Activated B cell treated with CpG ODN at 0.5 μM for 24 hours (primary cell): ENCODE measurements around the gene PDCD6IP. TPM values are rescaled to one million over a fixed set of nuclear protein-coding genes. Genes with fewer than 3 reads are reported as not detected.
A peak's percentile ranks its signal among the peaks of the same experiment; 100 is the strongest.

ENCODE experiments used
- ATAC-seq: fragments of 200-7000 bp; cut with Tn5 transposase; one replicate; pipeline ENCODE4 v1.10.0; 2021; ENCODE audit warnings: low read depth, mild to moderate bottlenecking, moderate library complexity
- CTCF ChIA-PET: fragments of 350-600 bp; sonication (Branson Sonifier 250); formaldehyde crosslinking; loops from one replicate; lab custom pipeline; 2021; ENCODE audit warnings: antibody characterized with exemption; lab: Charles Lee
- POLR2A ChIA-PET: fragments of 350-600 bp; sonication (Branson Sonifier 250); formaldehyde crosslinking; loops from one replicate; lab custom pipeline; 2021; ENCODE audit warnings: antibody characterized with exemption; lab: Charles Lee
- DNase-seq: peaks from one replicate; pipeline ENCODE4 v3.0.0; 2022
- H3K27ac Mint-ChIP-seq: one replicate; pipeline ENCODE4 v1.8.0; 2020; ENCODE audit warnings: mixed read lengths
- H3K27me3 Mint-ChIP-seq: one replicate; pipeline ENCODE4 v1.8.0; 2021; ENCODE audit warnings: mixed read lengths
- H3K36me3 Mint-ChIP-seq: one replicate; pipeline ENCODE4 v1.8.0; 2021; ENCODE audit warnings: low read depth, mixed read lengths
- H3K4me1 Mint-ChIP-seq: one replicate; pipeline ENCODE4 v1.8.0; 2021; ENCODE audit warnings: mixed read lengths
- H3K4me3 Mint-ChIP-seq: one replicate; pipeline ENCODE4 v1.8.0; 2020; ENCODE audit warnings: mild to moderate bottlenecking, mixed read lengths
- H3K9me3 Mint-ChIP-seq: one replicate; pipeline ENCODE4 v1.8.0; 2020; ENCODE audit warnings: mixed read lengths
- CTCF ChIP-seq: fragments of 200-600 bp; IDR thresholded peaks from one replicate; pipeline ENCODE4 v1.8.0; 2022; ENCODE audit warnings: antibody characterized with exemption, mild to moderate bottlenecking
- intact Hi-C: fragments of 100-400 bp; cut with micrococcal nuclease; formaldehyde crosslinking; loops from one replicate; pipeline ENCODE4 v1.15.1; 2024
- total RNA-seq: library from RNA; stranded (reverse); gene quantifications from 2 replicates; pipeline ENCODE4 v1.2.3, GENCODE V29; 2022

PDCD6IP gene
- total RNA-seq, 1 donor from 2014 or later, result 237 TPM

GRCh38 chr3:33795131-33795530, 3.3 kb upstream of the PDCD6IP start:
- Mint-ChIP-seq H3K27ac (no peak overlapping the region), H3K4me3 (no peak overlapping the region), H3K4me1 (peaks cover 29% of the 10 kb centered on the region), H3K27me3 (no peaks in the 10 kb centered on the region), H3K9me3 (no peaks in the 10 kb centered on the region), H3K36me3 (peaks cover 12% of the 10 kb centered on the region)
- ChIA-PET POLR2A (no interaction called here), CTCF (interaction anchor here (1.5 kb wide), 1 partner anchor 8 kb away, joined by 4 read pairs; no protein-coding TSS in a partner anchor)
- no peak for TF ChIP-seq CTCF
- ATAC-seq, result no peak
- intact Hi-C loops, result loop anchor here (5.0 kb wide), 1 partner anchor 683 kb away; the partner anchor contains the start of gene CRTAP
- DNase-seq, result no peak

- DNase-seq (no peak), ATAC-seq (no peak)
- ChIA-PET CTCF (interaction anchor here (1.5 to 3.8 kb wide), 2 partner anchors 9 kb away, joined by 4 to 23 read pairs; no protein-coding TSS in a partner anchor), POLR2A (no interaction called here)
- TF ChIP-seq CTCF, result no peak
- Mint-ChIP-seq H3K36me3 (peaks cover 15% of the 10 kb centered on the region), H3K4me1 (peaks cover 37% of the 10 kb centered on the region), H3K4me3 (no peak overlapping the region), H3K27me3 (no peaks in the 10 kb centered on the region), H3K9me3 (no peaks in the 10 kb centered on the region), H3K27ac (no peak overlapping the region)
- intact Hi-C loops, result loop anchor here (5.0 kb wide), 1 partner anchor 684 kb away; the partner anchor contains the start of gene CRTAP
Measured at GRCh38 chr3:33795856-33796536, 2.4 kb upstream of the PDCD6IP start.

GRCh38 chr3:33798113-33798417, 365 bp upstream of the PDCD6IP start:
- Mint-ChIP-seq H3K36me3 (peaks cover 24% of the 10 kb centered on the region), H3K4me3 (peak overlapping the region; percentile 99), H3K4me1 (peaks cover 47% of the 10 kb centered on the region), H3K27me3 (no peaks in the 10 kb centered on the region), H3K27ac (peak overlapping the region; percentile 95), H3K9me3 (no peaks in the 10 kb centered on the region)
- no peak for TF ChIP-seq CTCF
- intact Hi-C loops, result loop anchor here (1.0 to 5.0 kb wide), 4 partner anchors 80 to 1113 kb away; partner anchors contain the start of genes CLASP2, CNOT10, CRTAP and UBP1
- peak; percentile 53 for ATAC-seq
- no peak for DNase-seq
- POLR2A ChIA-PET, result interaction anchor here (0.7 to 2.2 kb wide), 13 partner anchors 9 to 1822 kb away, joined by 3 to 30 read pairs (median 4); partner anchors contain the start of genes CLASP2 and UBP1
- CTCF ChIA-PET, result interaction anchor here (0.6 to 3.8 kb wide), 3 partner anchors 11 to 21 kb away, joined by 3 to 23 read pairs (median 3); no protein-coding TSS in a partner anchor

GRCh38 chr3:33799202-33799551, 747 bp downstream of the PDCD6IP start:
- intact Hi-C loops, result loop anchor here (5.0 kb wide), 1 partner anchor 687 kb away; the partner anchor contains the start of gene CRTAP
- Mint-ChIP-seq H3K4me1 (peaks cover 58% of the 10 kb centered on the region), H3K4me3 (peak overlapping the region; percentile 99), H3K27me3 (no peaks in the 10 kb centered on the region), H3K36me3 (peaks cover 35% of the 10 kb centered on the region), H3K9me3 (no peaks in the 10 kb centered on the region), H3K27ac (peak overlapping the region; percentile 95)
- CTCF ChIA-PET, result interaction anchor here (0.5 to 3.8 kb wide), 4 partner anchors 11 to 162 kb away, joined by 3 to 23 read pairs (median 3); no protein-coding TSS in a partner anchor
- POLR2A ChIA-PET, result interaction anchor here (0.5 to 2.2 kb wide), 10 partner anchors 9 to 1823 kb away, joined by 3 to 30 read pairs (median 4); partner anchors contain the start of genes GLB1, TMPPE and UBP1
- no peak for TF ChIP-seq CTCF
- DNase-seq (no peak), ATAC-seq (no peak)

- intact Hi-C loops, result loop anchor here (2.0 kb wide), 1 partner anchor 14 kb away; no protein-coding TSS in a partner anchor
- ATAC-seq, result no peak
Measured at GRCh38 chr3:33803252-33803651, 4.8 kb downstream of the PDCD6IP start.

More at GRCh38 chr3:33803252-33803651, 4.8 kb downstream of the PDCD6IP start:
- Mint-ChIP-seq H3K27me3 (no peaks in the 10 kb centered on the region), H3K36me3 (peaks cover 50% of the 10 kb centered on the region), H3K4me3 (no peak overlapping the region), H3K4me1 (peaks cover 81% of the 10 kb centered on the region), H3K27ac (no peak overlapping the region), H3K9me3 (no peaks in the 10 kb centered on the region)
- DNase-seq, result no peak
- POLR2A ChIA-PET, result no interaction called here
- no peak for TF ChIP-seq CTCF
- CTCF ChIA-PET, result no interaction called here
